Activated naive CD4-positive, alpha-beta T cell treated with Interleukin-2 at 50 U/mL for 16 hours (primary cell): Measurements from ENCODE around the gene POFUT2.

ENCODE experiments used
- DNase-seq: peaks from one replicate; pipeline ENCODE4 v3.0.0-alpha.2; 2020

POFUT2 gene

GRCh38 chr21:45260191-45260825 lies 27.4 kb downstream of the POFUT2 start:
- no peak for DNase-seq

GRCh38 chr21:45259206-45259840 lies 28.4 kb downstream of the POFUT2 start:
- no peak for DNase-seq

- no peak for DNase-seq
These were observed 29.2 kb downstream of the POFUT2 start for GRCh38 chr21:45258466-45258865.

GRCh38 chr21:45257673-45258341 lies 29.9 kb downstream of the POFUT2 start:
- no peak for DNase-seq

GRCh38 chr21:45256912-45257672 lies 30.6 kb downstream of the POFUT2 start:
- DNase-seq = no peak

GRCh38 chr21:45256021-45256911 lies 31.4 kb downstream of the POFUT2 start:
- no peak for DNase-seq

GRCh38 chr21:45255381-45256020 lies 32.2 kb downstream of the POFUT2 start:
- no peak for DNase-seq

GRCh38 chr21:45254460-45254930 lies 33.2 kb downstream of the POFUT2 start:
- no peak for DNase-seq

GRCh38 chr21:45253633-45254459 lies 33.8 kb downstream of the POFUT2 start:
- DNase-seq = no peak

- no peak for DNase-seq
These were observed 34.5 kb downstream of the POFUT2 start for GRCh38 chr21:45253180-45253579.

- no peak for DNase-seq
These were observed 35.2 kb downstream of the POFUT2 start for GRCh38 chr21:45252448-45252925.

- DNase-seq = no peak
These were observed 35.9 kb downstream of the POFUT2 start for GRCh38 chr21:45251635-45252447.

GRCh38 chr21:45250914-45251634 lies 36.6 kb downstream of the POFUT2 start:
- DNase-seq = no peak

- no peak for DNase-seq
These were observed 37.4 kb downstream of the POFUT2 start for GRCh38 chr21:45250272-45250671.

- DNase-seq = no peak
These were observed 38.1 kb downstream of the POFUT2 start for GRCh38 chr21:45249626-45250025.

- DNase-seq = no peak
These were observed 38.8 kb downstream of the POFUT2 start for GRCh38 chr21:45248893-45249381.

GRCh38 chr21:45248301-45248892 lies 39.3 kb downstream of the POFUT2 start:
- DNase-seq = no peak
